HL-60 (cell line): ENCODE measurements around the gene ZNF417.

Experiments used
- DNase-seq, 2 experiments: peaks; one replicate each; pipeline ENCODE4 v3.0.0-alpha.2; 2010 to 2020; ENCODE audit warnings: low read depth in 1 of 2, low spot score in 1 of 2
- H3K27ac ChIP-seq: fragments of 250-450 bp; sonication (Bioruptor Pico); replicated peaks from 2 replicates; pipeline ENCODE4 v1.5.1; 2020; ENCODE audit warnings: mild to moderate bottlenecking, moderate library complexity
- H3K27me3 ChIP-seq: fragments of 250-450 bp; sonication (Bioruptor Pico); 2 replicates; pipeline ENCODE4 v1.5.1; 2021; ENCODE audit warnings: mild to moderate bottlenecking, moderate library complexity; ENCODE audit not compliant: insufficient read depth, poor library complexity, severe bottlenecking
- H3K4me3 ChIP-seq: replicated peaks from 2 replicates; pipeline ENCODE4 v1.5.1; 2011; ENCODE audit warnings: mild to moderate bottlenecking, control low read depth, low read length; ENCODE audit not compliant: insufficient read depth
- CTCF ChIP-seq: IDR thresholded peaks from one replicate; pipeline ENCODE4 v1.5.1; 2011; ENCODE audit warnings: low read length, control low read depth, inconsistent platforms; ENCODE audit not compliant: insufficient read depth
- GABPA ChIP-seq: IDR thresholded peaks from 2 replicates; pipeline ENCODE4 v1.6.1; 2012; ENCODE audit warnings: low read depth
- POLR2AphosphoS5 ChIP-seq: IDR thresholded peaks from 2 replicates; pipeline ENCODE4 v1.6.1; 2012; ENCODE audit warnings: low read depth
- REST ChIP-seq: IDR thresholded peaks from 2 replicates; pipeline ENCODE4 v1.6.1; 2012; ENCODE audit warnings: low read depth; ENCODE audit not compliant: insufficient replicate concordance
- SPI1 ChIP-seq: IDR thresholded peaks from 2 replicates; pipeline ENCODE4 v1.6.1; 2012; ENCODE audit warnings: low read depth, mild to moderate bottlenecking, borderline replicate concordance

The ZNF417 gene

GRCh38 chr19:57907394-57907793 lies 9.0 kb downstream of the ZNF417 start:
- Histone ChIP-seq H3K27me3 (no peaks in the 10 kb centered on the region), H3K4me3 (no peak overlapping the region), H3K27ac (no peak overlapping the region)
- DNase-seq = no peak
- no peak for TF ChIP-seq REST
- TF ChIP-seq POLR2AphosphoS5 = no peak
- no peak for TF ChIP-seq GABPA
- no peak for TF ChIP-seq SPI1
- TF ChIP-seq CTCF = no peak

GRCh38 chr19:57905258-57905657 lies 11.1 kb downstream of the ZNF417 start:
- H3K27me3 ChIP-seq = no peaks in the 10 kb centered on the region
- DNase-seq = no peak
- H3K4me3 ChIP-seq = no peak overlapping the region
- no peak overlapping the region for H3K27ac ChIP-seq
- TF ChIP-seq POLR2AphosphoS5 (no peak), REST (no peak), SPI1 (no peak)

GRCh38 chr19:57903618-57904184 lies 12.7 kb downstream of the ZNF417 start:
- TF ChIP-seq POLR2AphosphoS5 = no peak
- no peak for TF ChIP-seq SPI1
- TF ChIP-seq REST = no peak
- no peak for TF ChIP-seq CTCF
- no peak for TF ChIP-seq GABPA
- no peak overlapping the region for H3K4me3 ChIP-seq
- no peak overlapping the region for H3K27ac ChIP-seq

More at GRCh38 chr19:57903618-57904184, 12.7 kb downstream of the ZNF417 start:
- no peak for DNase-seq
- no peaks in the 10 kb centered on the region for H3K27me3 ChIP-seq
